K562 treated with DMSO at 1 percent for 48 hours (cell line): Measurements from ENCODE around the gene DYNC1H1. TPM values are rescaled to one million over a fixed set of nuclear protein-coding genes. Genes with fewer than 3 reads are reported as not detected.

ENCODE experiments used
- total RNA-seq: library from RNA; unstranded; fragments of 300-600 nt; gene quantifications from 2 replicates; pipeline ENCODE4 v1.2.3, GENCODE V29; 2022; ENCODE audit warnings: low replicate concordance; ENCODE audit errors: extremely low read depth

The DYNC1H1 gene
- not detected in 2 replicates for total RNA-seq

GRCh38 chr14:101964297-101965180 is at the start of gene DYNC1H1:
Gene DYNC1H1 (plus strand): TSS chr14:101964573. CDS start chr14:101964692, 119 bp downstream.

GRCh38 chr14:102086972-102087761 is 122.8 kb downstream of the DYNC1H1 start, which contains the start of gene HSP90AA1:
Gene HSP90AA1 (minus strand): TSS chr14:102087044. CDS start chr14:102086378, 666 bp downstream.

Other genes starting within 250 kb of the DYNC1H1 start
- gene PPP2R5C, start 202.9 kb upstream of the DYNC1H1 start, total RNA-seq: not detected in 2 replicates
- gene HSP90AA1, start 122.5 kb downstream of the DYNC1H1 start, total RNA-seq: 400 and 561 TPM in 2 replicates
- not detected in 2 replicates for gene WDR20, start 175.3 kb downstream of the DYNC1H1 start, total RNA-seq